ENCODE results near the gene MARCHF7.

GRCh38 chr2:159683817-159684216 is 28.5 kb upstream of the MARCHF7 start:
- TF ChIP-seq USF2 (IDR thresholded peaks at IDR 0.05; ENCODE audit: low read length) (no peak), MAX (IDR thresholded peaks at IDR 0.05) (no peak), CTCF (IDR thresholded peaks at IDR 0.05; ENCODE audit: control extremely low read depth in 1 of 3, insufficient read depth in 1 of 3, low read depth in 1 of 3, low read length in 3 of 3) (no peak), POLR2A (IDR thresholded peaks at IDR 0.05; ENCODE audit: control extremely low read depth in 1 of 2, low read depth in 2 of 2, low read length in 2 of 2) (no peak), POLR2AphosphoS5 (IDR thresholded peaks at IDR 0.05; ENCODE audit: low read depth, low read length) (no peak), POU5F1 (IDR thresholded peaks at IDR 0.05; ENCODE audit: low read depth, low read length) (no peak), CEBPB (IDR thresholded peaks at IDR 0.05; ENCODE audit: low read depth, low read length) (no peak), BACH1 (IDR thresholded peaks at IDR 0.05; ENCODE audit: low read length) (no peak), ZNF274 (IDR thresholded peaks at IDR 0.05; ENCODE audit: borderline replicate concordance, extremely low read depth, low read length) (no peak), JUND (IDR thresholded peaks at IDR 0.05; ENCODE audit: low read length) (no peak), BRCA1 (IDR thresholded peaks at IDR 0.05; ENCODE audit: low read depth, low read length) (no peak), SP4 (IDR thresholded peaks at IDR 0.05; ENCODE audit: low read length) (no peak)

Measured in H1 (cell line).